Measurements from ENCODE around the gene SH3GLB1. TPM values are rescaled to one million over a fixed set of nuclear protein-coding genes. Genes with fewer than 3 reads are reported as not detected.

The SH3GLB1 gene
- total and polyA plus RNA-seq, 9 of the 15 experiments (the other 6 are each of a cell fraction or from before 2014, with no cell fraction given): 8.6 to 34.2 (median 24.2) TPM

DNA sequence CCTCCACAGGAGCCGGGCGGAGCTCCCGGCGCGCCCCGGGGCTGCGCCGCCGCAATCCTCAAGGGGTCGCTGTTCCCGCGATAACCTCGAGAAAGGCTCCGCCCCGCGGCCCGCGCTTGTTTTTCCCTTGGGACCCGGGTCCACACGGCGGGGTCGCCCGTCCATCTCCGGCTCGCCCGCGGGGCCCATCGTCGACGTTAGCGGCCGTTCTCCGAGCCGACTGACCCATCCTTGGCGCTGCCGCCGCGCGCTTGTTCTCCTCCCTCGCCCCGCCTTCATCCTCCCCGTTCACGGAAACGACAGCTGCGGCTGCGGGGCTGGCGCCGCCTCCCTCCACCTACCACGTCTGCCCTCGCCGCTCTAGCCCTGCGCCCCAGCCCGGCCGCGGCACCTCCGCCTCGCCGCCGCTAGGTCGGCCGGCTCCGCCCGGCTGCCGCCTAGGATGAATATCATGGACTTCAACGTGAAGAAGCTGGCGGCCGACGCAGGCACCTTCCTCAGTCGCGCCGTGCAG is at the start of gene SH3GLB1 (continued):
- TF ChIP-seq ETS2 (tag; IDR thresholded peaks at IDR 0.05; ENCODE audit: borderline replicate concordance, poor library complexity, severe bottlenecking): no peak
- no peak for TF ChIP-seq STAG1 (CRISPR knock-in tag; IDR thresholded peaks at IDR 0.05; ENCODE audit: borderline replicate concordance)
- TF ChIP-seq PHB2 (IDR thresholded peaks at IDR 0.05; ENCODE audit: low read depth): no peak
- TF ChIP-seq ZNF75A (CRISPR knock-in tag; IDR thresholded peaks at IDR 0.05): no peak
- TF ChIP-seq ELF4 (CRISPR knock-in tag; IDR thresholded peaks at IDR 0.05): no peak
- TF ChIP-seq SIN3A (IDR thresholded peaks at IDR 0.05; ENCODE audit: borderline replicate concordance in 2 of 2, control insufficient read depth in 1 of 2, low read depth in 2 of 2, low read length in 2 of 2): peak in 1 of 2 experiments; percentile 55; a peak in 2 of 4 replicates
- no peak for TF ChIP-seq NR4A1 (CRISPR knock-in tag; IDR thresholded peaks at IDR 0.05)
- no peak for TF ChIP-seq NR4A1 (tag; IDR thresholded peaks at IDR 0.05)
- TF ChIP-seq MBD2 (IDR thresholded peaks at IDR 0.05; ENCODE audit: borderline replicate concordance, low read depth): no peak; the same call in 1 of the 2 replicates
- no peak for TF ChIP-seq PTTG1 (tag; IDR thresholded peaks at IDR 0.05; ENCODE audit: low read depth)
- TF ChIP-seq ZKSCAN1 (IDR thresholded peaks at IDR 0.05; ENCODE audit: low read depth, low read length): no peak; the same call in 1 of the 2 replicates
- peak; percentile 16; the same call in 1 of the 2 replicates for TF ChIP-seq TCF3 (CRISPR knock-in tag; IDR thresholded peaks at IDR 0.05)
- TF ChIP-seq BACH1 (tag; IDR thresholded peaks at IDR 0.05): no peak
- TF ChIP-seq, protein P1, sequence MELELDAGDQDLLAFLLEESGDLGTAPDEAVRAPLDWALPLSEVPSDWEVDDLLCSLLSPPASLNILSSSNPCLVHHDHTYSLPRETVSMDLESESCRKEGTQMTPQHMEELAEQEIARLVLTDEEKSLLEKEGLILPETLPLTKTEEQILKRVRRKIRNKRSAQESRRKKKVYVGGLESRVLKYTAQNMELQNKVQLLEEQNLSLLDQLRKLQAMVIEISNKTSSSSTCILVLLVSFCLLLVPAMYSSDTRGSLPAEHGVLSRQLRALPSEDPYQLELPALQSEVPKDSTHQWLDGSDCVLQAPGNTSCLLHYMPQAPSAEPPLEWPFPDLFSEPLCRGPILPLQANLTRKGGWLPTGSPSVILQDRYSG (tag; conservative IDR thresholded peaks at IDR 0.05; ENCODE audit: low read depth): no peak
- TF ChIP-seq, protein P2, sequence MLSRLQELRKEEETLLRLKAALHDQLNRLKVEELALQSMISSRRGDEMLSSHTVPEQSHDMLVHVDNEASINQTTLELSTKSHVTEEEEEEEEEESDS (CRISPR knock-in tag; IDR thresholded peaks at IDR 0.05): no peak
- TF ChIP-seq EZH2 (IDR thresholded peaks at IDR 0.05; ENCODE audit: borderline replicate concordance, low read depth, low read length): no peak
- TF ChIP-seq RBM25 (IDR thresholded peaks at IDR 0.05; ENCODE audit: low read depth, low read length, severe bottlenecking): no peak
- TF ChIP-seq SRSF1 (IDR thresholded peaks at IDR 0.05; ENCODE audit: low read depth, low read length): no peak
- no peak for TF ChIP-seq GTF2F1 (IDR thresholded peaks at IDR 0.05; ENCODE audit: low read depth, low read length)
- peak; percentile 51 for TF ChIP-seq PHF20 (IDR thresholded peaks at IDR 0.05; ENCODE audit: partially characterized antibody)
- TF ChIP-seq, protein P3, sequence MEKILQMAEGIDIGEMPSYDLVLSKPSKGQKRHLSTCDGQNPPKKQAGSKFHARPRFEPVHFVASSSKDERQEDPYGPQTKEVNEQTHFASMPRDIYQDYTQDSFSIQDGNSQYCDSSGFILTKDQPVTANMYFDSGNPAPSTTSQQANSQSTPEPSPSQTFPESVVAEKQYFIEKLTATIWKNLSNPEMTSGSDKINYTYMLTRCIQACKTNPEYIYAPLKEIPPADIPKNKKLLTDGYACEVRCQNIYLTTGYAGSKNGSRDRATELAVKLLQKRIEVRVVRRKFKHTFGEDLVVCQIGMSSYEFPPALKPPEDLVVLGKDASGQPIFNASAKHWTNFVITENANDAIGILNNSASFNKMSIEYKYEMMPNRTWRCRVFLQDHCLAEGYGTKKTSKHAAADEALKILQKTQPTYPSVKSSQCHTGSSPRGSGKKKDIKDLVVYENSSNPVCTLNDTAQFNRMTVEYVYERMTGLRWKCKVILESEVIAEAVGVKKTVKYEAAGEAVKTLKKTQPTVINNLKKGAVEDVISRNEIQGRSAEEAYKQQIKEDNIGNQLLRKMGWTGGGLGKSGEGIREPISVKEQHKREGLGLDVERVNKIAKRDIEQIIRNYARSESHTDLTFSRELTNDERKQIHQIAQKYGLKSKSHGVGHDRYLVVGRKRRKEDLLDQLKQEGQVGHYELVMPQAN (IDR thresholded peaks at IDR 0.05; ENCODE audit: borderline replicate concordance): no peak
- TF ChIP-seq ARHGAP35 (IDR thresholded peaks at IDR 0.05; ENCODE audit: partially characterized antibody): no peak
- TF ChIP-seq HDGF (IDR thresholded peaks at IDR 0.05): no peak
- peak; percentile 93 for TF ChIP-seq ZBTB7A (IDR thresholded peaks at IDR 0.05; ENCODE audit: borderline replicate concordance, control insufficient read depth, low read depth, low read length)
- TF ChIP-seq ZNF212 (CRISPR knock-in tag; IDR thresholded peaks at IDR 0.05): no peak

Data from K562 (cell line).